Neural cell (in vitro differentiated cells): Measurements from ENCODE around the gene PHC1. TPM values are rescaled to one million over a fixed set of nuclear protein-coding genes. Genes with fewer than 3 reads are reported as not detected.

Source experiments
- H2AFZ ChIP-seq: fragments of 200-600, 300-800 bp; sonication (generic), shearing (Covaris generic); 2 replicates; pipeline ENCODE4 v1.6.0; 2014; ENCODE audit warnings: low read depth, mild to moderate bottlenecking, antibody characterized with exemption, low read length, moderate library complexity
- H3F3A ChIP-seq: fragments of 200-600 bp; shearing (Covaris generic); 2 replicates; pipeline ENCODE4 v1.6.1; 2016; ENCODE audit warnings: mild to moderate bottlenecking, moderate library complexity, mixed read lengths, antibody characterized with exemption, low read length; ENCODE audit not compliant: insufficient read depth, poor library complexity, severe bottlenecking
- H3K27ac ChIP-seq: fragments of 200-600, 300-800 bp; sonication (generic), shearing (Covaris generic); 2 replicates; pipeline ENCODE4 v1.5.1; 2014; ENCODE audit warnings: mild to moderate bottlenecking, low read length, moderate library complexity
- H3K27me3 ChIP-seq: fragments of 300-800, 200-600 bp; sonication (generic), shearing (Covaris generic); 2 replicates; pipeline ENCODE4 v1.6.0; 2014; ENCODE audit warnings: mild to moderate bottlenecking, low read depth, low read length, moderate library complexity; ENCODE audit not compliant: insufficient read depth
- H3K36me3 ChIP-seq: fragments of 300-800, 200-600 bp; sonication (generic), shearing (Covaris generic); 2 replicates; pipeline ENCODE4 v1.5.1; 2014; ENCODE audit warnings: mild to moderate bottlenecking, antibody characterized with exemption, low read length, moderate library complexity; ENCODE audit not compliant: insufficient read depth
- H3K4me2 ChIP-seq: fragments of 300-800, 200-600 bp; sonication (generic), shearing (Covaris generic); 2 replicates; pipeline ENCODE4 v1.6.0; 2014; ENCODE audit warnings: mild to moderate bottlenecking, low read length
- H3K4me3 ChIP-seq: fragments of 300-800, 200-600 bp; sonication (generic), shearing (Covaris generic); 2 replicates; pipeline ENCODE4 v1.5.1; 2014; ENCODE audit warnings: mild to moderate bottlenecking, low read length, moderate library complexity
- H3K79me2 ChIP-seq: fragments of 200-600 bp; shearing (Covaris generic); replicated peaks from 2 replicates; pipeline ENCODE4 v1.6.0; 2014; ENCODE audit warnings: mild to moderate bottlenecking, low read length, moderate library complexity; ENCODE audit not compliant: insufficient read depth
- H3K9ac ChIP-seq: fragments of 300-800, 200-600 bp; sonication (generic), shearing (Covaris generic); 2 replicates; pipeline ENCODE4 v1.6.1; 2016; ENCODE audit warnings: mild to moderate bottlenecking, low read length, mixed read lengths
- H3K9me2 ChIP-seq: fragments of 200-600 bp; shearing (Covaris generic); 2 replicates; pipeline ENCODE4 v1.6.1; 2016; ENCODE audit warnings: mild to moderate bottlenecking, low read length, mixed read lengths; ENCODE audit not compliant: insufficient read depth
- H3K9me3 ChIP-seq: fragments of 200-600, 300-800 bp; sonication (generic), shearing (Covaris generic); 2 replicates; pipeline ENCODE4 v1.6.1; 2016; ENCODE audit warnings: mild to moderate bottlenecking, mixed run types, low read length, moderate library complexity, mixed read lengths
- H4K20me1 ChIP-seq: fragments of 200-600 bp; shearing (Covaris generic); 2 replicates; pipeline ENCODE4 v1.6.1; 2016; ENCODE audit warnings: mild to moderate bottlenecking, mixed run types; ENCODE audit not compliant: insufficient read depth
- EP300 ChIP-seq: fragments of 450-650 bp; conservative IDR thresholded peaks from 2 replicates; pipeline ENCODE4 v1.6.1; 2014; ENCODE audit warnings: antibody characterized with exemption, mild to moderate bottlenecking, moderate library complexity; ENCODE audit not compliant: poor library complexity, severe bottlenecking
- EZH2 ChIP-seq: fragments of 200-600, 300-800 bp; shearing (Covaris generic), sonication (generic); IDR thresholded peaks from 2 replicates; pipeline ENCODE4 v1.6.1; 2014; ENCODE audit warnings: antibody characterized with exemption, low read length, borderline replicate concordance, mild to moderate bottlenecking; ENCODE audit not compliant: insufficient read depth, poor library complexity, severe bottlenecking
- POLR2AphosphoS5 ChIP-seq: IDR thresholded peaks from 2 replicates; pipeline ENCODE4 v1.6.1; 2012
- RAD21 ChIP-seq: fragments of 450-650 bp; conservative IDR thresholded peaks from 2 replicates; pipeline ENCODE4 v1.6.1; 2014; ENCODE audit warnings: antibody characterized with exemption, mild to moderate bottlenecking, moderate library complexity
- TAF1 ChIP-seq: IDR thresholded peaks from 2 replicates; pipeline ENCODE4 v1.6.1; 2012; ENCODE audit warnings: low read depth
- polyA plus RNA-seq: library from polyadenylated mRNA; depleted of rRNA; stranded (reverse); fragments of >200 nt; gene quantifications from 2 replicates; pipeline ENCODE4 v1.2.3, GENCODE V29; 2014
- TF ChIP-seq, protein P1 (sequence below): fragments of 450-650 bp; IDR thresholded peaks from 2 replicates; pipeline ENCODE4 v1.5.1; 2014; ENCODE audit warnings: antibody characterized with exemption, mild to moderate bottlenecking, moderate library complexity; ENCODE audit not compliant: poor library complexity, severe bottlenecking
- TF ChIP-seq, protein P2 (sequence below): IDR thresholded peaks from 2 replicates; pipeline ENCODE4 v1.6.1; 2012; ENCODE audit warnings: borderline replicate concordance

Gene PHC1
- polyA plus RNA-seq, 1 donor from 2014 or later = 104 TPM

GRCh38 chr12:8912914-8913313, 1.4 kb upstream of the PHC1 start:
- H3K9me2 ChIP-seq = no peaks in the 10 kb centered on the region
- no peaks in the 10 kb centered on the region for H3F3A ChIP-seq
- TF ChIP-seq, protein P1, sequence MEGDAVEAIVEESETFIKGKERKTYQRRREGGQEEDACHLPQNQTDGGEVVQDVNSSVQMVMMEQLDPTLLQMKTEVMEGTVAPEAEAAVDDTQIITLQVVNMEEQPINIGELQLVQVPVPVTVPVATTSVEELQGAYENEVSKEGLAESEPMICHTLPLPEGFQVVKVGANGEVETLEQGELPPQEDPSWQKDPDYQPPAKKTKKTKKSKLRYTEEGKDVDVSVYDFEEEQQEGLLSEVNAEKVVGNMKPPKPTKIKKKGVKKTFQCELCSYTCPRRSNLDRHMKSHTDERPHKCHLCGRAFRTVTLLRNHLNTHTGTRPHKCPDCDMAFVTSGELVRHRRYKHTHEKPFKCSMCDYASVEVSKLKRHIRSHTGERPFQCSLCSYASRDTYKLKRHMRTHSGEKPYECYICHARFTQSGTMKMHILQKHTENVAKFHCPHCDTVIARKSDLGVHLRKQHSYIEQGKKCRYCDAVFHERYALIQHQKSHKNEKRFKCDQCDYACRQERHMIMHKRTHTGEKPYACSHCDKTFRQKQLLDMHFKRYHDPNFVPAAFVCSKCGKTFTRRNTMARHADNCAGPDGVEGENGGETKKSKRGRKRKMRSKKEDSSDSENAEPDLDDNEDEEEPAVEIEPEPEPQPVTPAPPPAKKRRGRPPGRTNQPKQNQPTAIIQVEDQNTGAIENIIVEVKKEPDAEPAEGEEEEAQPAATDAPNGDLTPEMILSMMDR = peak; percentile 66
- TF ChIP-seq EP300 = peak; percentile 29
- no peak for TF ChIP-seq TAF1
- TF ChIP-seq RAD21 = no peak
- no peak for TF ChIP-seq EZH2
- peak; percentile 73 for TF ChIP-seq POLR2AphosphoS5
- no peaks in the 10 kb centered on the region for H3K36me3 ChIP-seq
- H3K4me2 ChIP-seq = peak overlapping the region; percentile 90
- peak overlapping the region; percentile 82 for H3K9ac ChIP-seq
- H3K79me2 ChIP-seq = peaks cover 35% of the 10 kb centered on the region
- H2AFZ ChIP-seq = peak overlapping the region; percentile 70
- H3K4me3 ChIP-seq = peak overlapping the region; percentile 71
- H3K27ac ChIP-seq = peak overlapping the region; percentile 96
- H3K27me3 ChIP-seq = no peaks in the 10 kb centered on the region
- H4K20me1 ChIP-seq = no peaks in the 10 kb centered on the region
- no peaks in the 10 kb centered on the region for H3K9me3 ChIP-seq

DNA sequence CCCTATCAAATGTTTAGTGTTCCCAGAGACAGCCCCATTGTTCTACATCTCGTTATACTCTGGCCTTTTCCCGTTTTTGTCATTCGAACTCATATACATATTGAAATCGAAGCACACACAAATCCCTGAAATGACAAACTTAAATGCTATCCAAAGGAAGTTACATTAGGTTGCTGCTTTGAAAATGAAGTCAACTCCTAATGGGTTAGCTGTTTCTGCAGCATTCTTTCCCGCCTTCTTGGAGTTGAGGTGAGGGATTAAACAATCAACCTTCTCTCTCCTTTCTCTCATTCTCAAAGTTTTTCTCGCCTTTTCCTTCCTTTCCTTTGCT, 642 bp upstream of the PHC1 start:
- Histone ChIP-seq H3K27me3 (no peaks in the 10 kb centered on the region), H3K4me2 (peak overlapping the region; percentile 90), H3K9ac (peak overlapping the region; percentile 82), H3K9me3 (no peaks in the 10 kb centered on the region), H2AFZ (peak overlapping the region; percentile 70), H3F3A (no peaks in the 10 kb centered on the region), H3K4me3 (peak overlapping the region; percentile 71), H4K20me1 (no peaks in the 10 kb centered on the region), H3K79me2 (peaks cover 36% of the 10 kb centered on the region), H3K36me3 (no peaks in the 10 kb centered on the region), H3K27ac (peak overlapping the region; percentile 96), H3K9me2 (no peaks in the 10 kb centered on the region)
- TF ChIP-seq TAF1 = no peak
- TF ChIP-seq, protein P1 = no peak
- TF ChIP-seq POLR2AphosphoS5 = no peak
- no peak for TF ChIP-seq RAD21
- TF ChIP-seq EP300 = no peak
- TF ChIP-seq, protein P2, sequence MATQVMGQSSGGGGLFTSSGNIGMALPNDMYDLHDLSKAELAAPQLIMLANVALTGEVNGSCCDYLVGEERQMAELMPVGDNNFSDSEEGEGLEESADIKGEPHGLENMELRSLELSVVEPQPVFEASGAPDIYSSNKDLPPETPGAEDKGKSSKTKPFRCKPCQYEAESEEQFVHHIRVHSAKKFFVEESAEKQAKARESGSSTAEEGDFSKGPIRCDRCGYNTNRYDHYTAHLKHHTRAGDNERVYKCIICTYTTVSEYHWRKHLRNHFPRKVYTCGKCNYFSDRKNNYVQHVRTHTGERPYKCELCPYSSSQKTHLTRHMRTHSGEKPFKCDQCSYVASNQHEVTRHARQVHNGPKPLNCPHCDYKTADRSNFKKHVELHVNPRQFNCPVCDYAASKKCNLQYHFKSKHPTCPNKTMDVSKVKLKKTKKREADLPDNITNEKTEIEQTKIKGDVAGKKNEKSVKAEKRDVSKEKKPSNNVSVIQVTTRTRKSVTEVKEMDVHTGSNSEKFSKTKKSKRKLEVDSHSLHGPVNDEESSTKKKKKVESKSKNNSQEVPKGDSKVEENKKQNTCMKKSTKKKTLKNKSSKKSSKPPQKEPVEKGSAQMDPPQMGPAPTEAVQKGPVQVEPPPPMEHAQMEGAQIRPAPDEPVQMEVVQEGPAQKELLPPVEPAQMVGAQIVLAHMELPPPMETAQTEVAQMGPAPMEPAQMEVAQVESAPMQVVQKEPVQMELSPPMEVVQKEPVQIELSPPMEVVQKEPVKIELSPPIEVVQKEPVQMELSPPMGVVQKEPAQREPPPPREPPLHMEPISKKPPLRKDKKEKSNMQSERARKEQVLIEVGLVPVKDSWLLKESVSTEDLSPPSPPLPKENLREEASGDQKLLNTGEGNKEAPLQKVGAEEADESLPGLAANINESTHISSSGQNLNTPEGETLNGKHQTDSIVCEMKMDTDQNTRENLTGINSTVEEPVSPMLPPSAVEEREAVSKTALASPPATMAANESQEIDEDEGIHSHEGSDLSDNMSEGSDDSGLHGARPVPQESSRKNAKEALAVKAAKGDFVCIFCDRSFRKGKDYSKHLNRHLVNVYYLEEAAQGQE = peak; percentile 47
- no peak for TF ChIP-seq EZH2
